WTC11 (cell line): ENCODE measurements around the gene CAMK1G. TPM values are rescaled to one million over a fixed set of nuclear protein-coding genes. Genes with fewer than 3 reads are reported as not detected.

Source experiments
- ATAC-seq: fragments of 200-7000 bp; cut with Tn5 transposase; 2 replicates; pipeline ENCODE4 v1.10.0; 2021; ENCODE audit warnings: mild to moderate bottlenecking, moderate library complexity
- CTCF ChIA-PET: fragments of 300-600 bp; sonication (Branson Sonifier 250); formaldehyde crosslinking; loops from one replicate; lab custom pipeline; 2021; ENCODE audit warnings: antibody characterized with exemption; lab: Charles Lee
- POLR2A ChIA-PET: fragments of 350-600 bp; sonication (Branson Sonifier 250); formaldehyde crosslinking; loops from one replicate; lab custom pipeline; 2021; ENCODE audit warnings: antibody characterized with exemption; lab: Charles Lee
- DNase-seq: peaks from one replicate; pipeline ENCODE4 v3.0.0; 2021; ENCODE audit warnings: low spot score
- H3K27ac Mint-ChIP-seq: 2 replicates; pipeline ENCODE4 v1.8.0; 2021; ENCODE audit warnings: mixed read lengths
- H3K27me3 Mint-ChIP-seq: 2 replicates; pipeline ENCODE4 v1.8.0; 2021; ENCODE audit warnings: low read depth, mild to moderate bottlenecking, moderate library complexity, mixed read lengths
- H3K36me3 Mint-ChIP-seq: 2 replicates; pipeline ENCODE4 v1.8.0; 2021; ENCODE audit warnings: mixed read lengths
- H3K4me1 Mint-ChIP-seq: 2 replicates; pipeline ENCODE4 v1.8.0; 2022; ENCODE audit warnings: mixed read lengths
- H3K4me3 Mint-ChIP-seq: 2 replicates; pipeline ENCODE4 v1.8.0; 2021; ENCODE audit warnings: mild to moderate bottlenecking, moderate library complexity, mixed read lengths
- H3K9me3 Mint-ChIP-seq: 2 replicates; pipeline ENCODE4 v1.8.0; 2021; ENCODE audit warnings: mixed read lengths
- ARID4B ChIP-seq: sonication (generic); formaldehyde crosslinking; IDR thresholded peaks from 2 replicates; pipeline ENCODE4 v1.8.0; 2023; ENCODE audit warnings: missing genetic modification reagents, mild to moderate bottlenecking, borderline replicate concordance
- ATF1 ChIP-seq: sonication (generic); formaldehyde crosslinking; IDR thresholded peaks from 2 replicates; pipeline ENCODE4 v1.8.1; 2023; ENCODE audit warnings: mild to moderate bottlenecking, moderate library complexity, missing genetic modification reagents
- CREM ChIP-seq: sonication (generic); formaldehyde crosslinking; IDR thresholded peaks from 2 replicates; pipeline ENCODE4 v1.8.1; 2022; ENCODE audit warnings: mild to moderate bottlenecking, missing genetic modification reagents, moderate library complexity
- E2F5 ChIP-seq: sonication (generic); formaldehyde crosslinking; IDR thresholded peaks from 2 replicates; pipeline ENCODE4 v1.8.1; 2022; ENCODE audit warnings: mild to moderate bottlenecking, moderate library complexity, missing genetic modification reagents
- FOXK1 ChIP-seq: sonication (generic); formaldehyde crosslinking; IDR thresholded peaks from 2 replicates; pipeline ENCODE4 v1.8.0; 2022; ENCODE audit warnings: mild to moderate bottlenecking, moderate library complexity, missing genetic modification reagents
- FOXP1 ChIP-seq: sonication (generic); formaldehyde crosslinking; IDR thresholded peaks from 2 replicates; pipeline ENCODE4 v1.8.0; 2022; ENCODE audit warnings: missing genetic modification reagents, mild to moderate bottlenecking, moderate library complexity, borderline replicate concordance
- MXD4 ChIP-seq: fragments of 250-450 bp; sonication (Bioruptor Pico); IDR thresholded peaks from 2 replicates; pipeline ENCODE4 v1.8.0; 2021; ENCODE audit warnings: mild to moderate bottlenecking, moderate library complexity, borderline replicate concordance
- PRDM15 ChIP-seq: sonication (generic); formaldehyde crosslinking; IDR thresholded peaks from 2 replicates; pipeline ENCODE4 v1.8.0; 2022; ENCODE audit warnings: missing genetic modification reagents
- PREB ChIP-seq: sonication (generic); formaldehyde crosslinking; IDR thresholded peaks from 2 replicates; pipeline ENCODE4 v1.8.1; 2022; ENCODE audit warnings: mild to moderate bottlenecking, missing genetic modification reagents, moderate library complexity, borderline replicate concordance
- TEAD1 ChIP-seq: sonication (generic); formaldehyde crosslinking; IDR thresholded peaks from 2 replicates; pipeline ENCODE4 v1.8.0; 2022; ENCODE audit warnings: mild to moderate bottlenecking, missing genetic modification reagents
- ZBTB21 ChIP-seq: sonication (generic); formaldehyde crosslinking; IDR thresholded peaks from 2 replicates; pipeline ENCODE4 v1.8.1; 2023; ENCODE audit warnings: mild to moderate bottlenecking, missing genetic modification reagents, borderline replicate concordance
- ZNF219 ChIP-seq: sonication (generic); formaldehyde crosslinking; IDR thresholded peaks from 2 replicates; pipeline ENCODE4 v1.8.0; 2023; ENCODE audit warnings: missing genetic modification reagents, mild to moderate bottlenecking, borderline replicate concordance
- ZNF425 ChIP-seq: fragments of 250-450 bp; sonication (Bioruptor Pico); conservative IDR thresholded peaks from 2 replicates; pipeline ENCODE4 v1.9.0; 2021; ENCODE audit warnings: mild to moderate bottlenecking
- total RNA-seq: library from RNA; stranded (reverse); gene quantifications from 3 replicates; pipeline ENCODE4 v1.2.3, GENCODE V29; 2021

The CAMK1G gene
- total RNA-seq, 1 experiment from 2014 or later: 0.28 TPM

GRCh38 chr1:209621741-209622655, 38.5 kb downstream of the CAMK1G start (continued):
- no peak for TF ChIP-seq ZNF425 (CRISPR knock-in tag)
- no peak for TF ChIP-seq PREB (CRISPR knock-in tag)
- no peak for TF ChIP-seq CREM
- no peak for TF ChIP-seq ZBTB21 (CRISPR knock-in tag)

GRCh38 chr1:209622841-209623829, 39.6 kb downstream of the CAMK1G start:
- CTCF ChIA-PET: interaction anchor here (1.3 to 2.7 kb wide), 6 partner anchors 16 to 53 kb away, joined by 3 to 11 read pairs (median 5); partner anchors contain the start of gene CAMK1G
- peaks cover 5% of the 10 kb centered on the region for H3K4me1 Mint-ChIP-seq
- POLR2A ChIA-PET: no interaction called here
- TF ChIP-seq ATF1 (CRISPR knock-in tag): no peak
- TF ChIP-seq ZNF425 (CRISPR knock-in tag): no peak
- TF ChIP-seq TEAD1 (CRISPR knock-in tag): no peak
- no peak for TF ChIP-seq MXD4
- TF ChIP-seq E2F5 (CRISPR knock-in tag): no peak
- TF ChIP-seq FOXK1 (CRISPR knock-in tag): no peak
- no peak for TF ChIP-seq ARID4B
- no peak for TF ChIP-seq FOXP1 (CRISPR knock-in tag)
- no peak for TF ChIP-seq ZNF219 (CRISPR knock-in tag)
- TF ChIP-seq PRDM15 (CRISPR knock-in tag): no peak

More at GRCh38 chr1:209622841-209623829, 39.6 kb downstream of the CAMK1G start:
- H3K27me3 Mint-ChIP-seq: peaks cover 3% of the 10 kb centered on the region; the same call in 1 of the 2 replicates
- no peak for DNase-seq
- H3K9me3 Mint-ChIP-seq: no peaks in the 10 kb centered on the region
- ATAC-seq: no peak
- H3K27ac Mint-ChIP-seq: no peak overlapping the region
- H3K36me3 Mint-ChIP-seq: no peaks in the 10 kb centered on the region
- H3K4me3 Mint-ChIP-seq: no peak overlapping the region
